Measurements from ENCODE around the gene IGLON5.

IGLON5 gene

GRCh38 chr19:51311351-51312257 is at the start of gene IGLON5:
Gene IGLON5, plus strand, starts transcription at chr19:51311644. Its CDS starts 204 bp downstream, at chr19:51311848.
- no peak for DNase-seq

GRCh38 chr19:51263808-51264207 is 47.6 kb upstream of the IGLON5 start:
- DNase-seq: no peak

GRCh38 chr19:51271067-51271466 is 40.4 kb upstream of the IGLON5 start:
- no peak for DNase-seq

- DNase-seq: no peak
These were observed 39.1 kb upstream of the IGLON5 start for GRCh38 chr19:51272183-51272810.

- no peak for DNase-seq
These were observed 37.2 kb upstream of the IGLON5 start for GRCh38 chr19:51274049-51274770.

GRCh38 chr19:51277112-51277511 is 34.3 kb upstream of the IGLON5 start:
- no peak for DNase-seq

GRCh38 chr19:51282335-51282734 is 29.1 kb upstream of the IGLON5 start:
- DNase-seq: no peak

GRCh38 chr19:51285682-51286081 is 25.8 kb upstream of the IGLON5 start:
- no peak for DNase-seq

- no peak for DNase-seq
These were observed 21.8 kb upstream of the IGLON5 start for GRCh38 chr19:51289635-51290034.

GRCh38 chr19:51292971-51293370 is 18.5 kb upstream of the IGLON5 start:
- DNase-seq: no peak

GRCh38 chr19:51293571-51294210 is 17.8 kb upstream of the IGLON5 start:
- no peak for DNase-seq

GRCh38 chr19:51294211-51294976 is 17.1 kb upstream of the IGLON5 start:
- no peak for DNase-seq

- DNase-seq: no peak
These were observed 16.5 kb upstream of the IGLON5 start for GRCh38 chr19:51294977-51295375.

GRCh38 chr19:51295382-51296126 is 15.9 kb upstream of the IGLON5 start:
- DNase-seq: no peak

GRCh38 chr19:51296336-51297093 is 14.9 kb upstream of the IGLON5 start:
- no peak for DNase-seq

GRCh38 chr19:51297406-51297805 is 14.0 kb upstream of the IGLON5 start:
- DNase-seq: no peak

- DNase-seq: no peak
These were observed 10.2 kb upstream of the IGLON5 start for GRCh38 chr19:51301266-51301665.

- no peak for DNase-seq
These were observed 6.0 kb upstream of the IGLON5 start for GRCh38 chr19:51305479-51305878.

- no peak for DNase-seq
These were observed 5.2 kb downstream of the IGLON5 start for GRCh38 chr19:51316688-51317087.

GRCh38 chr19:51317376-51317775 is 5.9 kb downstream of the IGLON5 start:
- DNase-seq: no peak

- DNase-seq: no peak
These were observed 6.5 kb downstream of the IGLON5 start for GRCh38 chr19:51317968-51318367.

All from activated T-cell treated with anti-CD3 and anti-CD28 coated beads for 4 hours (primary cell).